ENCODE measurements around the gene SCO2.

SCO2 gene

DNA sequence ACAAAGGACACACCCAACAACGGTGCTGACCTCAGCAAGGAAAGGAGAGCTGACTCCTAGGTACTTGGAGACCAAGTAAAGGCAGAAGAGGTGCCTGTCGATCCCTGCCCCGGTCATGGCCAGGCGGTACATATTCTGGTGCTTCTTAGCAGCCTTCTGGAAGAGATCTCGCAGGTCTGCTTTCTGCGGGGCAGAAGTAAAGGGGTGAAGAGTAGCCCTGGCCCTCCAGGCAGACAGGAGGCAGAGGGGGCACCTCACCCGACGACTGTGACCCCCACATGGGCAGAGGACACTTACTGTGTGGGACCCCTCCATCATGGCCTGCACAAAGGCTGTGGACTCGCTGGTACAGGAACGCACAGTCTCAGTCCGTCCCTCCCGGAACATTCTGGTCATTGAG lies 45.5 kb upstream of the SCO2 start:
- Mint-ChIP-seq H3K27me3 (ENCODE audit: low read depth, poor library complexity) (peaks cover 9% of the 10 kb centered on the region), H3K27ac (no peak overlapping the region), H3K9me3 (no peaks in the 10 kb centered on the region), H3K4me3 (no peak overlapping the region), H3K36me3 (ENCODE audit: low read depth) (peaks cover 35% of the 10 kb centered on the region), H3K4me1 (no peaks in the 10 kb centered on the region)
- DNase-seq: no peak
- TF ChIP-seq CTCF (IDR thresholded peaks at IDR 0.05): no peak

DNA sequence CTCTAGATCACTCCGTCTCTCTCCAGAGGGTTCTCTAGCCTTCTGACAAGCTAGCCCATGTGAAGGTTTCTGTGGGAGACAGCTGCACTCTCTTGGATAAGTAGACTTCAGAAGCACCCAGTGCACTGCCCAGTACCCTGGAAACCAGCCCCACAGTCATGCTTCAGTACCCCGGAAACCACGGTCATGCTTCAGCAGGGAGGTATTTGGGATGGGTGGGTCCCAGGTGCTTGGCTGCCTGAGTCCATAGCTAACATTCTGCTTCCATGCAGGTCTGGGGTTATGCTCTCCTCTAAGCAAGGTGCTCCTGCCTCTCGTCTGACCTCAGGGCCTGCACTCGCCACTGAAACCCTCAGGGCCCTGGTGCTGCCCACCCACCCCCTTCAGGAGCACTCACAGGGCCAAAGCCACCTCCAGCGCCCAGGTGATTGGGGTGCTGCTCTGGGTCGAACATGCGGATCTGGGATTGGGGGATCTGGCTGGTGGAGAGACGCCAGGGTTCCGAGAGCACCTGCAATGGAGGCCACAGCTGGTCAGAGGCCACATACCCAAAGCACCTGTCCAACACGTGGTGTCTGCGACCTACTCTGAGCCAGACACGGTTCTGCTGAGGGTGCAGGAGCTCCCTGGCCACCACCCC lies 44.6 kb upstream of the SCO2 start:
- no peaks in the 10 kb centered on the region for H3K9me3 Mint-ChIP-seq
- no peak overlapping the region for H3K27ac Mint-ChIP-seq
- peaks cover 17% of the 10 kb centered on the region for H3K27me3 Mint-ChIP-seq (ENCODE audit: low read depth, poor library complexity)
- no peak for DNase-seq
- H3K36me3 Mint-ChIP-seq (ENCODE audit: low read depth): peaks cover 35% of the 10 kb centered on the region
- no peak for TF ChIP-seq CTCF (IDR thresholded peaks at IDR 0.05)
- no peak overlapping the region for H3K4me3 Mint-ChIP-seq
- no peaks in the 10 kb centered on the region for H3K4me1 Mint-ChIP-seq

GRCh38 chr22:50569041-50569459 lies 43.7 kb upstream of the SCO2 start:
- TF ChIP-seq CTCF (IDR thresholded peaks at IDR 0.05): no peak
- no peak for DNase-seq
- Mint-ChIP-seq H3K27ac (no peak overlapping the region), H3K9me3 (no peaks in the 10 kb centered on the region), H3K36me3 (ENCODE audit: low read depth) (peaks cover 35% of the 10 kb centered on the region), H3K4me3 (no peak overlapping the region), H3K27me3 (ENCODE audit: low read depth, poor library complexity) (peaks cover 27% of the 10 kb centered on the region), H3K4me1 (no peaks in the 10 kb centered on the region)

DNA sequence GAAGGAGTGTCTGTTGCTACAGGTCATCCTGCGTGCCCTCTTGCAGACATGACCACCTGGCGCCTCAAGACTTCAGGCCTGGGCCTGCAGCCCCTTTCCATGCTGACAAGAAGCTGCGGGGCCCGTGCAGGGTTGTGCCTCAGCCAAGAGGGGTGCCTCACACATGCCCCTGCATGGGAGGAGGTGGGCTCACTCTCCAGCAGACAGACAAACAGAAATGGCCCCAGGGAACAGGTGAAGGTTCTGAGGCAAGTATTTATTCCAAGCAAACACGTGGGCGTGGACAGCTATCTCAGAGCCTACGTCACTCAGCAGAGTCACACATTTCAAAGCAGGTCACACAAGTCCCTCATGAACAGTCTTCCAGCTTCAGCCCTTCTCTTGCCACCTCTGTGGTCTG lies 43.2 kb upstream of the SCO2 start:
- Mint-ChIP-seq H3K4me3 (no peak overlapping the region), H3K9me3 (no peaks in the 10 kb centered on the region), H3K36me3 (ENCODE audit: low read depth) (peaks cover 35% of the 10 kb centered on the region), H3K4me1 (peaks cover 3% of the 10 kb centered on the region), H3K27ac (no peak overlapping the region), H3K27me3 (ENCODE audit: low read depth, poor library complexity) (peaks cover 31% of the 10 kb centered on the region)
- DNase-seq: no peak
- TF ChIP-seq CTCF (IDR thresholded peaks at IDR 0.05): no peak

- no peaks in the 10 kb centered on the region for H3K9me3 Mint-ChIP-seq
- H3K4me3 Mint-ChIP-seq: no peak overlapping the region
Observed at GRCh38 chr22:50567721-50568252, 42.4 kb upstream of the SCO2 start.

More at GRCh38 chr22:50567721-50568252, 42.4 kb upstream of the SCO2 start:
- Mint-ChIP-seq H3K27ac (peak overlapping the region; percentile 59), H3K4me1 (peaks cover 11% of the 10 kb centered on the region), H3K36me3 (ENCODE audit: low read depth) (peaks cover 34% of the 10 kb centered on the region), H3K27me3 (ENCODE audit: low read depth, poor library complexity) (peaks cover 39% of the 10 kb centered on the region)
- no peak for TF ChIP-seq CTCF (IDR thresholded peaks at IDR 0.05)
- DNase-seq: no peak
